Large intestine (tissue), 3 donors: ENCODE measurements around the gene JUN. TPM values are rescaled to one million over a fixed set of nuclear protein-coding genes. Genes with fewer than 3 reads are reported as not detected.

Experiments used
- DNase-seq, 2 donors: peaks; one replicate each; pipeline versions ENCODE4 v3.0.0 to v3.0.0-alpha.2; 2013
- H3K27ac ChIP-seq: one replicate; pipeline ENCODE4 v1.5.1; 2013; ENCODE audit warnings: low read length
- H3K27me3 ChIP-seq: 2 replicates; pipeline ENCODE4 v1.6.1; 2013; ENCODE audit warnings: low read length; ENCODE audit not compliant: control insufficient read depth, insufficient read depth
- H3K36me3 ChIP-seq: 2 replicates; pipeline ENCODE4 v1.6.1; 2013; ENCODE audit warnings: low read length; ENCODE audit not compliant: control insufficient read depth, insufficient read depth
- H3K4me1 ChIP-seq: one replicate; pipeline ENCODE4 v1.6.1; 2013; ENCODE audit warnings: low read length; ENCODE audit not compliant: control insufficient read depth, insufficient read depth
- H3K4me3 ChIP-seq: one replicate; pipeline ENCODE4 v1.5.1; 2013; ENCODE audit warnings: low read length
- H3K9me3 ChIP-seq: one replicate; pipeline ENCODE4 v1.6.1; 2013; ENCODE audit warnings: mild to moderate bottlenecking, low read depth, low read length, moderate library complexity; ENCODE audit not compliant: control insufficient read depth
- WGBS: methylation state at CpG from one replicate; pipeline ENCODE4 v1.1.5; 2013; ENCODE audit warnings: low lambda C conversion rate; ENCODE audit not compliant: insufficient coverage; 5-methylcytosine and 5-hydroxymethylcytosine counted together
- polyA plus RNA-seq: library from polyadenylated mRNA; unstranded; fragments of 120-200 nt; gene quantifications from one replicate; pipeline ENCODE4 v1.2.1, GENCODE V29; 2013

The JUN gene
- polyA plus RNA-seq, 1 donor: 385 TPM

DNA sequence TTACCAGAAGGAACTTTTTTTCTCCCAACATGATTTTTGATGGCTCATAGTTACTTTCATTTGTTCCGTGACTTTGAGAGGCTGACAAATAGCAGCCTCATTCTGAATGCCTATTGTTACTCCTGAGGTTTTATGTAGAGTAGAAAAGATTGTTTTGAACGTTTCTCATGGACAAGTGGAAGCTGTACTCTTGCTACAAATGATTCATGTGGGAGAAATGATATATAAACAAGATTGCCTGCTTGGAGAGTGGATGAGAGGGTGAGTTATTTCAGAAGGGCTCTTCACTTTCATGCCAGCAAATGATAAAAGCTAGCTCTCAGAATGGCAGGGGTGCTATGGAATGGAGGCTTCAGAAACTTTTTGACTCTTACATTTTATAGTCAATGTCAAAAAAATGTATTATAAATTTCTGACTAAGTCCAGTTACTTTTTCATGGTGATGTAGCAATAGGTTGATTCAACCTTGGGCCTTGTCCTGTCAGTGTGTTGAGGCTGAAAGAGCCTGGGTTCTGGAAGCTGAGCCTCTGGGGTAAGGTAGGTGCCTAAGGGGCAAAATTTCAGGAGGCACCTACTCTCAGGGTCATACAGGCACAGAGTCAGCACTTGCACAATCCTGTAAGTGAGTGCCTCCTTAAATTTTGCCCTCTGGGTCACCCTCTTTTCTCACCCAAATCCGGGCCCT lies 19.4 kb downstream of the JUN start:
- Histone ChIP-seq H3K27me3 (no peaks in the 10 kb centered on the region), H3K4me1 (no peaks in the 10 kb centered on the region), H3K27ac (no peak overlapping the region), H3K9me3 (no peaks in the 10 kb centered on the region), H3K4me3 (no peak overlapping the region), H3K36me3 (no peaks in the 10 kb centered on the region)
- WGBS: 50% methylated on average over 2 of the region's 3 CpGs
- no peak for DNase-seq

- H3K27ac ChIP-seq: no peak overlapping the region
- peak in 1 of 2 donors; percentile 64 for DNase-seq
- H3K27me3 ChIP-seq: no peaks in the 10 kb centered on the region
- H3K36me3 ChIP-seq: no peaks in the 10 kb centered on the region
- H3K9me3 ChIP-seq: no peaks in the 10 kb centered on the region
- no CpG with 5 or more reads among the region's 3 CpGs for WGBS
- no peaks in the 10 kb centered on the region for H3K4me1 ChIP-seq
- H3K4me3 ChIP-seq: no peak overlapping the region
Observed at GRCh38 chr1:58763214-58763613, 20.6 kb downstream of the JUN start.

DNA sequence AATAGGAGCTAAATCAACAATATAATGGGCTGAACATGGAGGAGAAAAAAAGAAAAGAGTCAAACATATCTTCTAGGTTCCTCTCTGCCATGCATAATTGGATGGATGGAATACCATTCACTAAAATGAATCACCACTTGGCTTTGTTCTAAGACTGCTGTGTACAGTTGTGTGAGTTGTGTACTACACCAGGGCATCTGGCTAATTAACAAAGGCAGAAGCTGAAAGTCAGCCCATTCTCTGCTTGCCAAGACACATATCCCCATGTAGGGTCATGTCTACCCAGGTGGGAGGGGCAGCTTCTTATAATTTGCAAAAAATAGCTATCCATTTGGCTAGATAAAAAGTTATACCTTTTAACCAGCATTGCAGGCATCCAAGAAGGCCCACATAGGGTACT lies 21.0 kb downstream of the JUN start:
- no peak overlapping the region for H3K4me3 ChIP-seq
- H3K9me3 ChIP-seq: no peaks in the 10 kb centered on the region
- H3K36me3 ChIP-seq: no peaks in the 10 kb centered on the region
- no peak for DNase-seq
- H3K27me3 ChIP-seq: no peaks in the 10 kb centered on the region
- H3K4me1 ChIP-seq: no peaks in the 10 kb centered on the region
- no peak overlapping the region for H3K27ac ChIP-seq

- no peaks in the 10 kb centered on the region for H3K27me3 ChIP-seq
- no peaks in the 10 kb centered on the region for H3K4me1 ChIP-seq
- 60% methylated on average over 1 of the region's 6 CpGs for WGBS
- no peaks in the 10 kb centered on the region for H3K36me3 ChIP-seq
- DNase-seq: peak; percentile 51 to 76
- H3K4me3 ChIP-seq: no peak overlapping the region
- no peak overlapping the region for H3K27ac ChIP-seq
- no peaks in the 10 kb centered on the region for H3K9me3 ChIP-seq
Observed at GRCh38 chr1:58755468-58755872, 28.4 kb downstream of the JUN start.

- H3K27me3 ChIP-seq: no peaks in the 10 kb centered on the region
- WGBS: 67% methylated on average over 1 of the region's 7 CpGs
- H3K4me3 ChIP-seq: no peak overlapping the region
- no peaks in the 10 kb centered on the region for H3K9me3 ChIP-seq
- no peak for DNase-seq
- no peaks in the 10 kb centered on the region for H3K4me1 ChIP-seq
- H3K27ac ChIP-seq: no peak overlapping the region
- no peaks in the 10 kb centered on the region for H3K36me3 ChIP-seq
Observed at GRCh38 chr1:58754683-58755467, 29.0 kb downstream of the JUN start.

GRCh38 chr1:58754073-58754613 lies 29.7 kb downstream of the JUN start:
- no peak overlapping the region for H3K4me3 ChIP-seq
- H3K36me3 ChIP-seq: no peaks in the 10 kb centered on the region
- H3K27ac ChIP-seq: no peak overlapping the region
- DNase-seq: no peak
- no peaks in the 10 kb centered on the region for H3K4me1 ChIP-seq
- H3K9me3 ChIP-seq: no peaks in the 10 kb centered on the region
- no peaks in the 10 kb centered on the region for H3K27me3 ChIP-seq
- no CpG with 5 or more reads among the region's 3 CpGs for WGBS

- H3K4me1 ChIP-seq: no peaks in the 10 kb centered on the region
- no peak overlapping the region for H3K4me3 ChIP-seq
- no peaks in the 10 kb centered on the region for H3K9me3 ChIP-seq
- no peak for DNase-seq
- WGBS: 83% methylated on average over 1 of the region's 4 CpGs
- H3K27me3 ChIP-seq: no peaks in the 10 kb centered on the region
- no peak overlapping the region for H3K27ac ChIP-seq
- H3K36me3 ChIP-seq: no peaks in the 10 kb centered on the region
Observed at GRCh38 chr1:58753431-58753866, 30.4 kb downstream of the JUN start.

DNA sequence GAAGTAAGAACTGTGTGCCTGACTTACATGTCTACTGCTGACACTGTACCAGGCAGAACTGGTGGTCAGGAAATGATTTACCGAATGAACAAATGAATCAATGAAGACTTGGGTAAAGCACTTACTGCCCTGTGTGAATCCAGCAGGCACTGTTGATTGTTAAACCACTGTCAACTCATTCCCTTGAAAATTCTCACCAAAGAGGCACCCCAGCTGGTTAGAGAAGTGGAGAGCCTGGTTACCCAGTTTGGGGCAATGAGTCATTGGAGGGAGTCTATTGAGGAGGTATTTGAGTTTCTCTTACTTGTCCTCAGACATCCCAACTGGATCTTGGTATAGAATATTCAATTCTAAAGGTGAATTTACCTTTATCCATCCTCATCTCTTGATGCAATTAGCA lies 34.2 kb downstream of the JUN start:
- no peaks in the 10 kb centered on the region for H3K27me3 ChIP-seq
- no peaks in the 10 kb centered on the region for H3K9me3 ChIP-seq
- DNase-seq: no peak
- no CpG with 5 or more reads among the region's 1 CpG for WGBS
- H3K27ac ChIP-seq: no peak overlapping the region
- no peak overlapping the region for H3K4me3 ChIP-seq
- H3K4me1 ChIP-seq: no peaks in the 10 kb centered on the region
- no peaks in the 10 kb centered on the region for H3K36me3 ChIP-seq

DNA sequence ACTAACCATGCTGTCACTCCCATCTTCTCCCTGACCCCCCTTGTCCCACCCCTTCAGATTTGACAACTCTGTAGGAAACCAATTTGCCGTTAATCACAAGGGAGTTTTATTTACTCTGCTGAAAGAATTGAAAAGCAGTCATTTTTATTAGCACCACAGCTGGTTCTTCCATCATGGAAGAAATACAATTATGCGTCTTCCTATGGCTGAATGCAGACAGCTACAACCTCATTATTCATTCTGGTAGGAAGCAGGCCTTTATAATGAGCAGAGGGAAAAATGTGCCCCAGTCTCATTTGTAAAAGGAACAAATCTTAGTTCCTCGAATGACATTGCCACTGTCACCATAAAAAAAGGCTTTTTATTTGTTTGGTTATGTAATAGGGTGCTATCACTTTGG lies 35.2 kb downstream of the JUN start:
- H3K4me3 ChIP-seq: no peak overlapping the region
- no peaks in the 10 kb centered on the region for H3K4me1 ChIP-seq
- H3K36me3 ChIP-seq: no peaks in the 10 kb centered on the region
- no CpG with 5 or more reads among the region's 3 CpGs for WGBS
- no peak for DNase-seq
- no peaks in the 10 kb centered on the region for H3K27me3 ChIP-seq
- H3K9me3 ChIP-seq: no peaks in the 10 kb centered on the region
- no peak overlapping the region for H3K27ac ChIP-seq

GRCh38 chr1:58746757-58747156 lies 37.1 kb downstream of the JUN start:
- Histone ChIP-seq H3K9me3 (no peaks in the 10 kb centered on the region), H3K27me3 (no peaks in the 10 kb centered on the region), H3K4me1 (no peaks in the 10 kb centered on the region), H3K36me3 (no peaks in the 10 kb centered on the region), H3K27ac (no peak overlapping the region), H3K4me3 (no peak overlapping the region)
- DNase-seq: no peak
- WGBS: 81% methylated on average over 2 of the region's 2 CpGs
